DMS79 (cell line): Measurements from ENCODE around the gene NWD2.

Source experiments
- DNase-seq: peaks from one replicate; lab custom pipeline; 2025; lab: John Stamatoyannopoulos, UW

NWD2 gene

DNA sequence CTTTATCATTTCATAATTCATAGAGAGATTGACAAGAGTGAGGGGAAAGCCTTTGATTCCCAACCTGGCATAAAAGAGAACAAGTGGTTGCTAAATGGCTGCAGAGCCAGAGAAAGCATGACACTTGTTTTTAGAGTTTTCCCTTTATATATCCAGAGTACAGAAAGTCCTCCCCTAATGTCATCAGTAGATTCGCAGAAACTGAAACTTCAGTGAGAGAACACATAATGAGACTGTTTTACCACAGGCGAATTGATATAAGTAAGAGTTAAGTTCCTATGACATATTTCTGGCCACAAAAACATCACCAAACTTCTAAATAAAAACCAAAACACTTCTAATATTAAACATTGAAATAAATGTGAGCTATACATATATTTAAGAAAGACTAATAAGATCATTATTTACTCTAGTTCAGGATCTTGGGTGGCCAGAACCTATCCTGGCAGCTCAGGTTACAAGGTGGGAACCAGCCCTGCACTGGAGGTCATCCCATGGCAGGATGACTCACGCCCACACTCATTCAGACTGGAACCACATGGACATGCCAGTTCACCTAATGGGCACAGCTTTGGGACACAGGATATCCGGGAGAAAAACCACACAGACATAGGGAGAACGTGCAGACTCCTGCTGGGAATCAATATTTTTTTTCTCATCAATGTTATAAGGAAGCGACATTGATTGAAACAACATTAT, 35.5 kb downstream of the NWD2 start:
- no peak for DNase-seq

DNA sequence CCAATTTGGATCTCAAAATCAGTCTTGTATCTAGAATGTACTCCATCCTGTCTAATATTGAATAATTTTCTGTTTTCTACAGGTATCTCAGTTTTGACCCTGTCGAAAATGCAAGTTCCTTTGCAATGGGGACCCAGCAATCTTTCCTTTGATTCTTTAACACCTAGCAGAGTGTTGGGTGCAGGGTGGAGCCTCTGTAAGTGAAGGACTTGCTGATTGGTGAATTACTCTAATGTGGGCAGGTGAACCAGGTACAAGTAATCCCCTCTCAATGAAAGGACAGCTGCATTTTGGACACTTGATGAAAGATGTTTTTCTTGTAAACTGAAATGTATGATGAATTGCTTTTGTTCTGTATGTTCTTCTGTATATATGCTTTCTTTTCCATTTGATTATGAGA, 54.9 kb downstream of the NWD2 start:
- no peak for DNase-seq

DNA sequence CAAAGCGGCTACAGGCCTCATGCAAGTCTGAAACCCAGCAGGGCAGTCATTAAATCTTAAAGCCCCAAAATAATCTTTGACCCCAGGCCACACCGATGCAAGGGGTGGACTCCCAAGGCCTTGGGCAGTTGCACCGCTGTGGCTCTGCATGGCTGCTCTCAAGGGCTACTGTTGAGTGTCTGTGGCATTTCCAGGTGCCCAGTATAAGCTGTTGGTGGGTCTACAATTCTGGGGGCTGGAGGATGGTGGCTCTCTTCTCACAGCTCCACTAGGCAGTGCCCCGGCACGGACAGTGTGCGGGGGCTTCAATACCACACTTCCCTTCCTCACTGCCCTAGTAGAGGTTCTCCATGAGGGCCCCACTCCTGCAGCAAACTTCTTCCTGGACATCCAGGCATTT, 60.1 kb downstream of the NWD2 start:
- DNase-seq, result no peak

DNA sequence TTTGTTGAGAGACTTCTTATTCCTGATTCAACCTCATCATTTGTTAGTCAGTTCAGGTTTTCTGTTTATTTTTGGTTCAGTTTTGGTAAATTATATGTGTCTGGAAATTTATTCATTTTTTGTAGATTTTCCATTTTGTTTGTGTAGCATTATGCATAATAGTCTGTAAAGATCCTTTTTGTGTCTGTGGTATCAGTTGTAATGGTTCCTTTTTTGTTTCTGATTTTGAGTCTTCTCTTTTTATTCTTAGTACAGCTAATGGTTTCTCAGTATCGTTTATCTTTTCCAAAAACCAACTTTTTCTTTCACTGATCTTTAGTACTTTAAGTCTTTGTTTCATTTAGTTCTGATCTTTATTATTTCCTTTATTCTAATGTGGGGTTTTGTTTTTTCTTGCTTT, 61.4 kb downstream of the NWD2 start:
- no peak for DNase-seq

DNA sequence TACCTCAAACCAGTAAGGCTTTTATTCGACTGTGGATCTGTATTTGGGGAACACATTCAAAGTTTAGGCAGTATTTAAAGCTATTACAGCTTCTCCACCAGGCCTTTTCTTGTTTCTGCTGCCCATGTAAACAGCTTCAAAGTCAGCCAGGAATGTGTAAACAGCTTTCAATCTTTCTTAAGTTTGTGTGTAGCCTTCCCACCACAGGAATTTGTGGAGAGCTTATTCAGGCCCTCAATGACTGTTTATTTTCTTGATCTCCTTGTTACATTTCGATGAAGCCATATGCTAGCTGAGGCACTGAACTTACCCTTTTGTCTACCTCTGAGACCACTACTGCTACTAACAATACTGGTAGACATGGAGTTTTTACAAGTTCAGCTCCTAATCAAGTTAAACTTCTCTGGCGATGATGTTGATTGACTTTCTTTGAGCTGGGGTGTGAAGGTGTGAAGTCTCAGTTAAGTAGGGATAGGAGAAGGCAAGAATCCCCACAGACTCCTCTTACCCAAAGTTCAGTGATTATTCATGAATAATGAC, 72.6 kb downstream of the NWD2 start:
- DNase-seq, result no peak

DNA sequence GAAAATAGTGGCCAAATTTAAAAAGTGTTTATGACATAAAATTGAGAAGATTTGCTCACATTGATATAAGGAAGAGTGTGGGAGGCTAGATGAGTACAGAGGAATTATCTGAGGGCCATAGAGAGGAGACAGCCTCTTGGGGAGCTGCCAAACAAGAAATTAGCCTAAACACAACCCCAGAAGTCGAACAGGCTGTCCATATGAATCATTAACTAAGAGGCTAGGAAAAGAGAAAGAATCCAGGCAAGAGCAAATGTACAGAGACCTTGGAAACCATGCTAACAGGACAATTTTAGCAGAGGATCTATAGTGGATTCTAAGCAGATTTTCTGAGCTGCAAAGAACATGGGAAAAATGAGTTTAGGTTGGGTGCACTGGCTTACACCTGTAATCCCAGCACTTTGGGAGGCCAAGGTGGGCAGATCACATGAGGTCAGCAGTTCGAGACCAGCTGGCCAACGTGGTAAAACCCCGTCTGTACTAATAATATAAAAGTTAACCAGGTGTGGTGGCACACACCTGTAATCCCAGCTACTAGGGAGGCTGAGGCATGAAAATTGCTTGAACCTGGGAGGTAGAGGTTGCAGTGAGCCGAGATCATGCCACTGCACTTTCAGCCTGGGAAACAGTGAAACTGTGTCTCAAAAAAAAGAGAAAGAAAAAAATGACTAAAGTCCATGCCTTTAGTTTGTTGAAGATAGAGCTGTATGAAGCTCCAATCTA, 76.1 kb downstream of the NWD2 start:
- DNase-seq, result no peak

DNA sequence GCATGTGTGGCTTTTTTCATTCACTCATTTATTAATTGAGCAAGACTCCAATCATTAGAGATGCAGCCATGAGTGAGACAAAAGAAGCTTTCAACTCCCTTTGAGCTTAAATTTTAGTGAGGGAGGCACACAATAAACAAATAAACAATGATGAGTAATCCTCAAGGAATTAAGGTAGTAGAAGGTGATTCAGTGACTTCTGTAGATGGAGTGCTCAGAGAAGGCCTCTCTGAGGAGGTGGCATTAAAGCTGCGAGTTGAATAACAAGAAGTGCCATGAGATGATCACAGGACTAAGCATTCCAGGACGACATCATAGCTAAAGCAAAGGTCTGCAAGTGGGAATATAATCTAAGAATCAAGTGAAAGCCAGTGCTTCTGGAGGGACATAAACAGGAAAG, 77.6 kb downstream of the NWD2 start:
- DNase-seq, result no peak

DNA sequence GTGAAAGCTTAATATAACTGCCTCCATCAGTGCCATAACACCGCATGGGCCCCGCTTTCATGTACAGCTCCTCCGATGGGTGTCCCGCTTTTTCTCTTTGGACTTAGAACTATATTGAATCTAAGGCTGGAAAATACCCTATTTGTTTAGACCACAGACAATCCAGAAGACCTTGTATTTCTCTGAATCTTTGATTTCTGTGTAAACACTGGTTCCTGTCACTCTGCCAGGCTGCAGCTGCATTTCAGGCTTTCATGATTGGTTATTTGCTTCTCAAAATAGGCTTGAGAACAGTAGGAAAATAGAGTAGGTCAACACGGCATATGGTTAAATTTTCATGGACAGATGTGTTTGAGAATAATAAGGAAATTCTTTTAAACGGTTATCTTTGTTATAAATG, 80.0 kb downstream of the NWD2 start:
- no peak for DNase-seq

DNA sequence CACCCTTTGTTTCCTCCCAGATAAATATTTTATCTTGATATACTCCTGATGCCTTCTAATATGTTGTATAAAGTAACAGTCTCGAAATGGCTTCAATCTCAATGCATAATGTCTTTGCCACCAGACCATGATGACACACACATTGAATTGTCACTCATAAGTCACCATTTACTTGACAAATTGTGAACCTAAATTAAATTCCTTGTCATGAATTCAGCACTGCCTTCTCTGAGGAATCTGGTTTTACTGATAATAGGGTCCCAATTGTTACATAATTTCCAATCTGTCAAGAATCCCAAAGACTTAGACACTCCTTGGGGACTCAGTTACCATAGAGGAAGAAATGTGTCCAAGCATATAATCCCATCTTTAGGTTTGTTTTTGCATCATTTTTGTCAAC, 82.3 kb downstream of the NWD2 start:
- no peak for DNase-seq

DNA sequence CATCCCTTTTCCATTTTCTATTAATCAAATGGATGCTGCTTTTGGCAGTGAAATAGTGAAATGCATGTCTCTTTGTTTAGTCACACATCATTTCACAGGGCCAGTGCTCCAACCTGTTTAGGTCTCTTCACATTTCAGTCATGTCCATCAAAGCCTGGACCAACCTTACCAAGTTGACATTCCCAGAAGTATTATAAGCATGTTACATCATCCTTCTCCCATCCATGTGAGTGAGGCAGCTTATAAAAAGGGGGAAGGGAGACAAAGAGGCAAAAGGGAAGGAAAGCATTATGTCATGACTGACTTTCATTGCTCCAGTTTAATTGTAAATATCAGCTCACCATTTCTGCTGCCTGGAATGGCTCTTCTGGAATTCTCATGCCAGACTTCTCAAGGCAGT, 94.4 kb downstream of the NWD2 start:
- DNase-seq, result no peak

DNA sequence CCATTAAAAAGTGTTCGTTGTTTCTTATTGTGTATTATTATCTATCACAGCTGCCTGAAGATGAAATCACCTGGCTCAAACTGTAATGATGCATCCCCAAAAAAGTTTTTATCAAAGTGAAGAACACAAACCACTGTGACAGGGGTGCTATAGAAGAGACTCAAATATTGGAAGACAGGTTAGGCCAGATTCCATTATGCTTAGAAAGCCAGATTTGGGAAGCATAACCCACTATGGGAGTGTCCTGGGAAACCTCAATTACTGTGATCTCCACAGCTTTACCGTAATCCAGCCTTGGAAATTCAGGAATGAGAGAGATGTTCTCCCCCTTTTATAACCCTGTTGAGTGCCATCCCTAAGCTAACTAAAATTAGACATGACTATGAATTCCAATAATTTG, 114.2 kb downstream of the NWD2 start:
- no peak for DNase-seq

DNA sequence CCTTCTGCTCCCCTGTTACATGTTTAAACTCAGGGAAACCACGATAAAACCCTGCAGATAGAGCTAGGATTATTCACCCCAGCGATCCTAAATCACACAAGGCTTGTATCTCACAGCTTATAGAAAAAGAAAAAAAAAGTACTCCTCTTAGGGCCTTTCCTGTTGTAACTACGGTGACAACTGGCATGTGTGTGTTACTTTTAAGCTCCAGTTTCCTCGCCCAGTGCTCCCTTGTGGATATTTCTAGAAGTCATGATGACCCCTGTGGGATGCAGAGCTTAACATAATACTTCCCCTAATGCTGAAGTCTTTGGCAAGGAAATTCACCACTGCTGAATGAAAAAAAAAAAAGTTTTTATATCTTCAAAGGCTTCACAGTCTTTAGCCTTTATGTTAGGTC, 114.7 kb downstream of the NWD2 start:
- no peak for DNase-seq

DNA sequence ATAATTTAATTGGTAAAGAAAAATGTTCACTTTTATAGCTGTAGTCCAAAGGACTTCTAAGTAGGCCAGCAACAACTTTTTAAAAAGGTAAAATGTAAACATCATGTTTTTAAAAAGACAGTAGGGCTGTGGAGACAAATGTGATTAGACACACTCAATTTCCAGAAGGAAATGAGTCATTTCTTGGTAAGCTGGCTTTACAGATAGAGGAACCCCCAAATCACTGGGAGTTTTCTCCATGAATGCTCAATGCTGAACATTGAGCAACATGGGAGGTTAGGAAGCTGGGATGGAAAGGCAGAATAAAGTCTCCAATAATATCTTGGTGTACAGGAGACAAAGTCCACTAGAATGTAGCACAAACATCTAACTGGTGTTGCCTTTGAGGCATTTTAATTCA, 121.3 kb downstream of the NWD2 start:
- DNase-seq, result no peak

DNA sequence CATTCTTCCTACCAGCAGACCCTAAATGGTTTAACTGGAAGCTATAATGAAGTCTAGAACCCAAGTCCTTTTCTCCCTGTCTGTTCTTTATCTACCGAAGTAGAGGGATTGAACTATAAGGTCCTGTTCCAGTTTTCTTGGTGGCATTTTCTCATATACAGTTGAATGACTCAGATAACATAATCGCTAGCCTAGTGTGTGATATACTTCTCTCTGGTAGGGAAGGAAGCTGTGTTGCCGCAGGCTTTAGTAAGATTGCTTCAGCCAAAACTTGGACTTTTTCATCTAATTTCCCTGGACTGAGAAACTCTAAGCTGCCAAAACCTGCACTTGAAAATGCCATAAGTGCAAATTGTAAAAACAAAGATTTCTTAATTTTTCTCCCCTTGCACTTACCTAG, 123.4 kb downstream of the NWD2 start:
- DNase-seq, result no peak

DNA sequence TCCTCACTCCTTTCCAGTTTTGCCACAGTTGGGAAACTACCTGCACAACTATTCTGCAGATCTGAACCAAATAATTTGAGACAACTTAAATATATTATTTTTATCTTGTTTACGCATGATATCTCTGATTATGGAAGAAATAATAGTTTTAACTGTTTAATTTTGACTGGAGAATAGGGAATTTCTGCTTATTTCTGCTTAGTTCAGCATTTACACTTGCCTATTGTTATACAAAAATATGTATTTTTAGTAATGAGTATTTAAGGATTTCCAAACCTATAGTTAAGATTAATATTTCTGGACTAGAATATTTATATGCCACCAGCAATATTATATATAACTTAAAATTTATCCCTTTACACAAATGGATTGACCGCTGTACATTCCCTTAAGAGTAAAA, 125.5 kb downstream of the NWD2 start:
- DNase-seq, result no peak

DNA sequence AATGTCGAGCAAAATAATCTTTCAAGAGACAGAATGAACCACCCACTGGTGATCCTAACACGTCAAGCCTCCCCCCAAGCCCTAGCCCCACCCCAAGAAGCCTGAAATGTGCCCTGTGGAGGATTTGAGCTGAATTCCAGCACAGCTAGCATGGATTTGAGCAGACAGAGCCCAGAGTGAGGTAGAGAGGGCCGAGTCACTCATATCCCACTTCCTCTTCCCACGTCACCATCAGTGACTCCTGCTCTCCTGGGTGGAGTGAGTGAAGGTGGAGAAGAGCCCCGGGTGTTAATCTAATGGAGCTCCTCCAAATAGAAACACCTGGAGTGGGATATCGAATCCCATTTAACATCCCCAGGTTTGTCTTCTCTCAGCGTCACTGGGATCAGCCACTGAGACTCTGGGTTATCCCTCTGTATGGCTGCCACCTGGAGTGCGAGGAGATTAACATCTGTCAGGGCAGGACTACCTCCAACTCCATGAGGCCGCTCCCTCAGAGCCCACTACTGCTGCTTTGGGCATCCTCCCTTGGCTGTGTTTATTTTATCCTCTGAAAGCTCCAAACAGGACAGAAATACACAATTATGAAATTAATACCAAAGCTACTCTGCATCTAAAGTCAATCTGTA, 136.6 kb downstream of the NWD2 start:
- no peak for DNase-seq

DNA sequence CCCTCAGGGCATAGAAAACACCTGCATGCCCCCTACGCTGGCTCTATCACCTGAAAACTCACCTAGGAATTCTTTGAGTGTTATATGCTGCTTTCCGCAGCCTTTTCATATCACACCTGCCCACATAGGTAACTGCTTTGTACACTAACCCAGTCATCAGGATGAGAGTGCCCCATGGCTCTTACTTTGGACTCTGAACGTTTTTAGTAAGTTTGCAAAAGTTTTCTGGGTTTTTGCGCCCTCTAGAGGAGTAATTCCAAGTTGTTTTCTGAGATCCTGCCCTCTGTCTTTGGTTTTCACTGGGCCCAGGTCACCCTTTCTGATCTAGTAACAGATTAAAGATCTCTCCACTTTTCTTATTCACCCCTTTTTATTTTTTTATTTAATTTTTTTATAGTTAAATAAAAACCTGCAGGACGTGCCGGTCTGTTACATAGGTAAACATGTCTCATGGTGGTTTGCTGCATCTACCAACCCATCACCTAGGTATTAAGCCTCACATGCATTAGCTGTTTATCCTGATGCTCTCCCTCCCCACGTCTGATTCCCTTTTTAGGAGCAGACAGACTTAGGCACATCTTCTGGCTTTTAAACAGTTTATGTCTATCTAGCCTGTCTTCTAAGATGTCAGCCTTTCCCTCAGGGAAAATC, 139.2 kb downstream of the NWD2 start:
- DNase-seq, result no peak

DNA sequence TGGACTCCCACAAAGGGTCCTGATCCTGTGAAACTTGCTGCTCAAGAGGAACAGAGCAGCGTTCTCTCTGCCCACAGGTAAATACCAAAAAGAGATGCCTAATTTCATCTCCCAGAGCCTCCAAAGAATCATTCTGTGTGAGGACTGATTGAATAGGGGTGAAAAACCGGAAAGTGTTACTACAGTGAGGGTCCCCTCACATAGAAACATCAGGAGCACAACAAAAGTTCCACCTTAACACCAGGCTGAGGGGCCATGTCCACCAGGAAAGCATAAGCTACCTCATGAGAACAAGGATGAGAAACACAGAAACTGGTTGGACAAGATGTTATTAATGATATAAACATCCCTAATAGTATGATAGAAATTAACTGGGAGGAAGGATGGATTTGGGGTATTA, 140.9 kb downstream of the NWD2 start:
- no peak for DNase-seq

DNA sequence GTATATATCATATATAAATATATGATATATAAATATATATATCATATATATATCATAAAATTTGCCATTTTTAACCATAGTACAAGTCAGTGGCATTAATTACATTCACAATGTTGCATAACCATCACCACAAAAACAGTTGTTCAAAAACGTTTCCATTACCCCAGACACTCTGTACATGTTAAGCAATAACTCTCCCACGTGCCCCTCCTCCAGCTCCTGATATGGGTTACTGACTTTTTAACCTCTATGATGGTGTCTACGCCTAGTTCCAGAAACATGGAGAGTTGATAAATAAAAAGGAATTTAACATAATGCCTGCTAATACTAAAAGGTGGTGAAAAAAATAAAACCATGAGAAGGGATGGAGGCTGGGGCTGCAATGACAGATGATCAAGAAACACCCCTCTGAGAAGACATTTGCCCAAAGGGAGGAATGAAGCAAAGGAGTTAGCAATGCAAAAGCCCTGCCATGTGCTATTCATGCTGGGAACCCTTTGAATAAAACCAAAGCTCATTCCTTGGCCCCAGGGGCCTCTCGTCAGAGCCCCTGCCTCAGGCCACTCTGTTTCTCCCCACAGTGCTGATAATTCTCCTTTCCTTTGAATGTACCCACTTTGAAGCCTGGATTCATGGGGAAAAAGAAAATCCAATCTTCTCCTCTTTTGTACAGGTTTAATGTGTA, 144.3 kb downstream of the NWD2 start:
- DNase-seq, result no peak

DNA sequence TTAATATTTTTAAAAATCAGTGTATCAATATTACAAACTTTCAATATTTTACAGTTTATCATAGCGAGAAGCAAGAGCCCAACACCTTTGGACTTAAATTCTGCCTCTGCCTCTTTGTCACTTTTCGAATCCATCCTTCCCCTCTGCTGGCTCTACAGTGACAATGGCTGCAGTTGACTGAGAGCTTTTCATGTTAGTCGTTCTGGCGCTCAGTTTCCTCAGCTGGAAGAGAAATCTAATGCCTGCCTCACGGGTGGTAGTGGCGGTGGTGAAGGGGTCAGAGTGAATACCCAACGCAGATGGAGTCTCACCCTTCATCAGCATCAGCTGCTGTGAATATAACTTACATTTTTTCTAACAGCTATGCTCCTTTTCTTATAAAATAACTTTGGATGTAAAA, 144.8 kb downstream of the NWD2 start:
- DNase-seq, result no peak

DNA sequence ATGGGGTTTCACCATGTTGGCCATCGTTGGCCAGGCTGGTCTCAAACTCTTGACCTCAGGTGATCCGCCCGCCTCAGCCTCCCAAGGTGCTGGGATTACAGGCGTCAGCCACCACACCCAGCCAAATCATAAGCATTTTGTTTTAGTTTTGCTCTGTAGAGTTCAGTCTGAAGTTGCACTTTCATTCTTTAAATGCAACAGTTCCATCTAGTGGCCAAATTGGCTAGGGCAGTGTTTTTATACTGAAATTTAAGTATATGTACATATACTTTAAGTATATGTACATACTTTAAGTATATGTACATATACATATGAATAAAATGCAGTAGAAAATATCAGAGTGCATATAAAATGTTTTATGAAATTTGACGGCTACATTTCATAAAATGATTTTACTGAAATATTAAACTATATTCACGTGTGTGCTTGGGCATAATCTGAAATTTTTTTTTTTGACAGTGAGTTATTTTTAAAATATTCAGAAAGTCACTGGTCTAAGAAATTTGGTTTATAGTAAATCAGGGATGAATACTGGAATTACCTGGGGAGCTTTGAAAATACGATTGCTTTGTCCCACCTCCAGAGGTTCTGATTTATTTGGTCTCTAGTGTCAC, 145.5 kb downstream of the NWD2 start:
- no peak for DNase-seq
